Adrenal gland (tissue), 5 donors: ENCODE data around the gene RABL6.

Experiments used
- CTCF ChIP-seq, 6 experiments: fragments of 450-650 bp in 4 of 6; fragments of 200-600 bp in 2 of 6; sonication (generic) in 1 of 6; IDR thresholded peaks; 1 replicate in 5 of 6; 2 replicates in 1 of 6; pipeline versions ENCODE4 v1.5.1 to v1.8.0; 2016 to 2021; ENCODE audit warnings: antibody characterized with exemption in 6 of 6, mild to moderate bottlenecking in 2 of 6, moderate library complexity in 1 of 6
- POLR2A ChIP-seq, 2 donors: fragments of 450-650 bp; IDR thresholded peaks; one replicate each; pipeline ENCODE4 v1.6.1; 2017; ENCODE audit warnings: antibody characterized with exemption in 2 of 2, mild to moderate bottlenecking in 2 of 2, moderate library complexity in 1 of 2
- donor health status: DM: no; HTN: no; CAD: no.

- no peak for TF ChIP-seq POLR2A (IDR thresholded peaks at IDR 0.05)
- TF ChIP-seq CTCF (IDR thresholded peaks at IDR 0.05): peak in 1 of 6 experiments; percentile 2
These were observed 42.5 kb downstream of the RABL6 start for GRCh38 chr9:136849960-136850865.
